HepG2 (cell line): ENCODE data around the gene TMEM80. TPM values are rescaled to one million over a fixed set of nuclear protein-coding genes. Genes with fewer than 3 reads are reported as not detected.

Source experiments
- LBX2 ChIP-seq: sonication (generic); formaldehyde crosslinking; IDR thresholded peaks from 2 replicates; pipeline ENCODE4 v1.5.0; 2020; ENCODE audit warnings: missing genetic modification reagents, mild to moderate bottlenecking, borderline replicate concordance
- NBN ChIP-seq: fragments of 450-650 bp; conservative IDR thresholded peaks from 2 replicates; pipeline ENCODE4 v1.6.1; 2017
- NR2F2 ChIP-seq: IDR thresholded peaks from 2 replicates; pipeline ENCODE4 v1.6.1; 2012; ENCODE audit warnings: low read depth, inconsistent platforms, borderline replicate concordance
- SKIL ChIP-seq: sonication (generic); formaldehyde crosslinking; IDR thresholded peaks from 2 replicates; pipeline ENCODE4 v1.8.0; 2022; ENCODE audit warnings: missing genetic modification reagents, mild to moderate bottlenecking, moderate library complexity, borderline replicate concordance
- ZHX2 ChIP-seq, 2 experiments: sonication (generic) in 1 of 2; formaldehyde crosslinking in 1 of 2; IDR thresholded peaks; 2 replicates each; pipeline versions ENCODE4 v1.6.1 to v1.9.0; 2014 to 2022; ENCODE audit warnings: antibody characterized with exemption in 1 of 2, borderline replicate concordance in 1 of 2, inconsistent platforms in 1 of 2, low read depth in 1 of 2, missing genetic modification reagents in 1 of 2
- ZNF569 ChIP-seq: sonication (generic); formaldehyde crosslinking; IDR thresholded peaks from 2 replicates; pipeline ENCODE4 v1.5.0; 2020; ENCODE audit warnings: mild to moderate bottlenecking, missing genetic modification reagents, moderate library complexity, borderline replicate concordance
- ZNF703 ChIP-seq: sonication (generic); formaldehyde crosslinking; IDR thresholded peaks from 2 replicates; pipeline ENCODE4 v1.5.1; 2020; ENCODE audit warnings: missing genetic modification reagents, mild to moderate bottlenecking, moderate library complexity, borderline replicate concordance
- polyA plus RNA-seq, 8 experiments: library from polyadenylated mRNA; depleted of rRNA in 3 of 8; stranded (reverse) in 7 of 8; unstranded in 1 of 8; fragments of >200 nt; fragmentation: Illumina TruSeq in 4 of 8; extraction: Trizol in 4 of 8; gene quantifications; 2 replicates each; pipeline versions ENCODE4 v1.2.1 to v1.2.3, GENCODE V29; 2011 to 2016; ENCODE audit warnings: low read depth in 4 of 8, missing spikeins in 1 of 8, mixed read lengths in 1 of 8; ENCODE audit not compliant: insufficient read depth in 1 of 8
- total RNA-seq, 5 experiments: library from RNA; depleted of rRNA; stranded (reverse); fragments of >200 nt; fragmentation: Illumina TruSeq; extraction: Trizol; gene quantifications; 2 replicates each; pipeline ENCODE4 v1.2.3, GENCODE V29; 2016; ENCODE audit warnings: low read depth in 1 of 5

TMEM80 gene
- total and polyA plus RNA-seq, 2 of the 13 experiments (the other 11 are each of a cell fraction or from before 2014, with no cell fraction given), result 5.6 to 17.1 TPM

- TF ChIP-seq ZHX2 (IDR thresholded peaks at IDR 0.05; ENCODE audit: low read depth) (no peak), ZHX2 (CRISPR knock-in tag; IDR thresholded peaks at IDR 0.05; ENCODE audit: borderline replicate concordance) (no peak), NR2F2 (no peak), SKIL (CRISPR knock-in tag) (0 out of 2 replicates have a peak, but pooled peaks have one; percentile 32), ZNF569 (CRISPR knock-in tag) (no peak), LBX2 (CRISPR knock-in tag) (peak; percentile 34; the same call in 1 of the 2 replicates), ZNF703 (CRISPR knock-in tag) (peak; percentile 23; the same call in 1 of the 2 replicates), NBN (no peak)
Measured at GRCh38 chr11:707817-708420, 12.3 kb downstream of the TMEM80 start (continued).
